ENCODE measurements around the gene TMCO4. TPM values are rescaled to one million over a fixed set of nuclear protein-coding genes. Genes with fewer than 3 reads are reported as not detected.

The TMCO4 gene
- total RNA-seq, 1 experiment from 2014 or later: 4.3 TPM

- Histone ChIP-seq H3K4me1 (ENCODE audit: insufficient read depth, low read length, poor library complexity, severe bottlenecking) (no peaks in the 10 kb centered on the region), H3K4me3 (ENCODE audit: low read depth, low read length, poor library complexity, severe bottlenecking) (no peak overlapping the region), H3K27me3 (replicated peaks; ENCODE audit: insufficient read depth, low read depth, low read length, poor library complexity) (no peaks in the 10 kb centered on the region), H3K36me3 (ENCODE audit: insufficient read depth, low read length, poor library complexity, severe bottlenecking) (no peaks in the 10 kb centered on the region), H3K9me3 (ENCODE audit: low read depth, low read length, poor library complexity, severe bottlenecking) (no peaks in the 10 kb centered on the region), H3K27ac (ENCODE audit: low read depth, low read length, poor library complexity, severe bottlenecking) (no peak overlapping the region)
- POLR2A ChIA-PET (ENCODE audit: low non-redundant PET): no interaction called here
- CTCF ChIA-PET: no interaction called here
- no peak for DNase-seq (ENCODE audit: low spot score)
- no TSS peak for BruUV-seq (replicated peaks)
- intact Hi-C loops (cut with micrococcal nuclease; ENCODE audit: unreplicated experiment): no loop called here
- TF ChIP-seq EZH2 (IDR thresholded peaks at IDR 0.05; ENCODE audit: borderline replicate concordance, low read depth, low read length, poor library complexity, severe bottlenecking) (no peak), CTCF (conservative IDR thresholded peaks at IDR 0.05; ENCODE audit: low read depth, low read length) (no peak)
Measured at GRCh38 chr1:19837866-19838265, 38.1 kb upstream of the TMCO4 start.

GRCh38 chr1:19835578-19835977, 35.9 kb upstream of the TMCO4 start:
- intact Hi-C loops (cut with micrococcal nuclease; ENCODE audit: unreplicated experiment): no loop called here
- no peak overlapping the region for H3K4me3 ChIP-seq (ENCODE audit: low read depth, low read length, poor library complexity, severe bottlenecking)
- H3K36me3 ChIP-seq (ENCODE audit: insufficient read depth, low read length, poor library complexity, severe bottlenecking): no peaks in the 10 kb centered on the region
- BruUV-seq (replicated peaks): no TSS peak
- TF ChIP-seq CTCF (conservative IDR thresholded peaks at IDR 0.05; ENCODE audit: low read depth, low read length) (no peak), EZH2 (IDR thresholded peaks at IDR 0.05; ENCODE audit: borderline replicate concordance, low read depth, low read length, poor library complexity, severe bottlenecking) (no peak)
- CTCF ChIA-PET: no interaction called here
- no peaks in the 10 kb centered on the region for H3K4me1 ChIP-seq (ENCODE audit: insufficient read depth, low read length, poor library complexity, severe bottlenecking)
- H3K9me3 ChIP-seq (ENCODE audit: low read depth, low read length, poor library complexity, severe bottlenecking): peaks cover 6% of the 10 kb centered on the region
- no peaks in the 10 kb centered on the region for H3K27me3 ChIP-seq (replicated peaks; ENCODE audit: insufficient read depth, low read depth, low read length, poor library complexity)
- POLR2A ChIA-PET (ENCODE audit: low non-redundant PET): no interaction called here
- no peak overlapping the region for H3K27ac ChIP-seq (ENCODE audit: low read depth, low read length, poor library complexity, severe bottlenecking)
- DNase-seq (ENCODE audit: low spot score): no peak

- BruUV-seq (replicated peaks): no TSS peak
- intact Hi-C loops (cut with micrococcal nuclease; ENCODE audit: unreplicated experiment): no loop called here
- CTCF ChIA-PET: no interaction called here
Measured at GRCh38 chr1:19831441-19831840, 31.7 kb upstream of the TMCO4 start.

More at GRCh38 chr1:19831441-19831840, 31.7 kb upstream of the TMCO4 start:
- H3K4me1 ChIP-seq (ENCODE audit: insufficient read depth, low read length, poor library complexity, severe bottlenecking): no peaks in the 10 kb centered on the region
- no peak overlapping the region for H3K4me3 ChIP-seq (ENCODE audit: low read depth, low read length, poor library complexity, severe bottlenecking)
- H3K27ac ChIP-seq (ENCODE audit: low read depth, low read length, poor library complexity, severe bottlenecking): no peak overlapping the region
- TF ChIP-seq CTCF (conservative IDR thresholded peaks at IDR 0.05; ENCODE audit: low read depth, low read length) (no peak), EZH2 (IDR thresholded peaks at IDR 0.05; ENCODE audit: borderline replicate concordance, low read depth, low read length, poor library complexity, severe bottlenecking) (no peak)
- H3K9me3 ChIP-seq (ENCODE audit: low read depth, low read length, poor library complexity, severe bottlenecking): peaks cover 6% of the 10 kb centered on the region
- H3K36me3 ChIP-seq (ENCODE audit: insufficient read depth, low read length, poor library complexity, severe bottlenecking): no peaks in the 10 kb centered on the region
- no peaks in the 10 kb centered on the region for H3K27me3 ChIP-seq (replicated peaks; ENCODE audit: insufficient read depth, low read depth, low read length, poor library complexity)
- POLR2A ChIA-PET (ENCODE audit: low non-redundant PET): no interaction called here
- DNase-seq (ENCODE audit: low spot score): no peak

All from A673 (cell line).